ENCODE data around the gene SCUBE2.
"Not testable (repeated sequence)": the region's sequence is repeated elsewhere in the genome, so short reads cannot be mapped to it uniquely, and the experiment has no call there.

SCUBE2 gene

GRCh38 chr11:9003573-9004182, 87.7 kb downstream of the SCUBE2 start, which contains the start of gene NRIP3:
Gene NRIP3, minus strand, starts transcription at chr11:9004001. Its CDS starts 66 bp downstream, at chr11:9003935.
- DNase-seq: peak; percentile 66

GRCh38 chr11:9002920-9003572, 88.4 kb downstream of the SCUBE2 start:
- DNase-seq: peak; percentile 6

- no peak for DNase-seq
Observed at GRCh38 chr11:9001736-9002135, 89.7 kb downstream of the SCUBE2 start.

GRCh38 chr11:8998017-8998416, 93.4 kb downstream of the SCUBE2 start:
- no peak for DNase-seq

- no peak for DNase-seq
Observed at GRCh38 chr11:8997451-8997850, 93.9 kb downstream of the SCUBE2 start.

GRCh38 chr11:8989453-8989852, 101.9 kb downstream of the SCUBE2 start:
- DNase-seq: no peak

GRCh38 chr11:8988329-8989234, 102.8 kb downstream of the SCUBE2 start:
- DNase-seq: no peak

GRCh38 chr11:8987446-8987845, 104.0 kb downstream of the SCUBE2 start:
- no peak for DNase-seq

- DNase-seq: not testable (repeated sequence)
Observed at GRCh38 chr11:8986772-8987171, 104.6 kb downstream of the SCUBE2 start.

- DNase-seq: no peak
Observed at GRCh38 chr11:8985462-8985861, 105.9 kb downstream of the SCUBE2 start.

- DNase-seq: no peak
Observed at GRCh38 chr11:8983552-8983951, 107.8 kb downstream of the SCUBE2 start.

GRCh38 chr11:8980485-8980884, 110.9 kb downstream of the SCUBE2 start:
- no peak for DNase-seq

- not testable (repeated sequence) for DNase-seq
Observed at GRCh38 chr11:8979365-8979764, 112.0 kb downstream of the SCUBE2 start.

GRCh38 chr11:8973121-8973520, 118.3 kb downstream of the SCUBE2 start:
- DNase-seq: no peak

GRCh38 chr11:8971924-8972316, 119.5 kb downstream of the SCUBE2 start:
- DNase-seq: no peak

- DNase-seq: no peak
Observed at GRCh38 chr11:8971196-8971923, 120.0 kb downstream of the SCUBE2 start.

Measured in NCI-H1105 (cell line).